HG02763 (cell line): ENCODE data around the gene XIRP1.

ENCODE experiments used
- ATAC-seq: cut with Tn5 transposase; IDR thresholded peaks from one replicate; pipeline ENCODE4 v1.9.1; 2021; ENCODE audit warnings: mild to moderate bottlenecking, moderate library complexity; ENCODE audit not compliant: unreplicated experiment

XIRP1 gene

GRCh38 chr3:39144748-39145380 is 47.5 kb downstream of the XIRP1 start:
- no peak for ATAC-seq

GRCh38 chr3:39144095-39144747 is 48.2 kb downstream of the XIRP1 start:
- no peak for ATAC-seq

- no peak for ATAC-seq
These were observed 49.1 kb downstream of the XIRP1 start for GRCh38 chr3:39143051-39143885.

- no peak for ATAC-seq
These were observed 50.3 kb downstream of the XIRP1 start for GRCh38 chr3:39142067-39142466.

GRCh38 chr3:39141171-39141995 is 51.0 kb downstream of the XIRP1 start:
- no peak for ATAC-seq

- no peak for ATAC-seq
These were observed 51.9 kb downstream of the XIRP1 start for GRCh38 chr3:39140341-39140971.

GRCh38 chr3:39139442-39139841 is 53.0 kb downstream of the XIRP1 start:
- no peak for ATAC-seq

- ATAC-seq = no peak
These were observed 53.5 kb downstream of the XIRP1 start for GRCh38 chr3:39138804-39139415.

GRCh38 chr3:39137991-39138803 is 54.2 kb downstream of the XIRP1 start:
- no peak for ATAC-seq

GRCh38 chr3:39137435-39137936 is 54.9 kb downstream of the XIRP1 start:
- no peak for ATAC-seq

GRCh38 chr3:39136533-39137434 is 55.6 kb downstream of the XIRP1 start:
- ATAC-seq = no peak

GRCh38 chr3:39135170-39135805 is 57.1 kb downstream of the XIRP1 start:
- no peak for ATAC-seq

- ATAC-seq = no peak
These were observed 58.1 kb downstream of the XIRP1 start for GRCh38 chr3:39134305-39134704.

GRCh38 chr3:39133822-39134221 is 58.6 kb downstream of the XIRP1 start:
- ATAC-seq = no peak
